ENCODE measurements around the gene KLHL17. TPM values are rescaled to one million over a fixed set of nuclear protein-coding genes. Genes with fewer than 3 reads are reported as not detected.
A peak's percentile ranks its signal among the peaks of the same experiment; 100 is the strongest.

Gene KLHL17
- 10 to 100 TPM in 2 of 3 donors, 1 to 10 TPM in 1; 9.0 to 14.7 (median 11.0) TPM for total RNA-seq
- long read RNA-seq, donor 1, partial matches to known transcripts, result 4 of 22 reads
- long read RNA-seq, donor 1, other reads (novel, unspliced or antisense), result 17 of 22 reads
- long read RNA-seq, donor 2, partial matches to known transcripts, result 0 of 1 reads
- long read RNA-seq, donor 2, other reads (novel, unspliced or antisense), result 1 of 1 reads

DNA sequence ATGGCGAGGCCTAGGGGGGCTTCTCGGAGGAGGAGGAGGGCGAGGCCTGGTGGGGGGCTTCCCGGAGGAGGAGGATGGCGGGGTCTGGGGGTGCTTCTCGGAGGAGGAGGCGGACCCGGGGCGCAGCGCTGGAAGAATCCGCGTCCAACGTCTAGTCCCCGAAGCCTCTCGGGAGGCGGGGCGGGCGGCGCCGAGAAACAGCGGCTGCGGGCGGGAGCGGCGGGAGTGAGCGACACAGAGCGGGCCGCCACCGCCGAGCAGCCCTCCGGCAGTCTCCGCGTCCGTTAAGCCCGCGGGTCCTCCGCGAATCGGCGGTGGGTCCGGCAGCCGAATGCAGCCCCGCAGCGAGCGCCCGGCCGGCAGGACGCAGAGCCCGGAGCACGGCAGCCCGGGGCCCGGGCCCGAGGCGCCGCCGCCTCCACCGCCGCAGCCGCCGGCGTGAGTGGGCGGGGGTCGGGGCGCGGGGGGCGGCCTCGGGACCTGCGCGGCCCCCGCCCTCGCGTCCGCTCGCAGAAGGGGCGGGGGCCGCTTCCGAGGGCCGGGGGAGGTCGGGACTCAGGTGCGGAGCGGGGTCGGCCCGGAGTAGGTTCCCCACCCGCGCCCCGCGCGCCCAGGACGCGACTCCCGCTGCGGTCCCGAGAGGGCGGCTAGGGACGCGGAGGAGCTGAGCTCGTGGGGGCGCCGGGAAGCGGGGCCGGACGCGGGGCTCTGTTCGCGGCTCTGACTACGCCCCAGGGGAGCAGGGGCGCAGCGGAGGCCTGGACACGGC lies at the start of gene KLHL17:
KLHL17 (plus strand) TSS at position 222 of the 769 bp plus-strand sequence; CDS start at position 332, 110 bp downstream.
- DNase-seq (peak; percentile 82 to 88 (median 86)), ATAC-seq (peak; percentile 70)
- intact Hi-C loops (cut with DNase I, micrococcal nuclease), result no loop called here

GRCh38 chr1:910881-911721 lies 49.3 kb upstream of the KLHL17 start:
- no peaks in the 10 kb centered on the region for H3K36me3 ChIP-seq (ENCODE audit: low read depth)
- no peak for TF ChIP-seq CTCF (IDR thresholded peaks at IDR 0.05)
- intact Hi-C loops (cut with DNase I, micrococcal nuclease), result no loop called here
- H3K9me3 ChIP-seq, result no peaks in the 10 kb centered on the region
- peaks cover 4% of the 10 kb centered on the region for H3K4me1 ChIP-seq (ENCODE audit: low read depth)
- DNase-seq (no peak), ATAC-seq (no peak)
- H3K4me3 ChIP-seq, result no peak overlapping the region

More for the DNA sequence above, at the start of gene KLHL17:
- H3K4me3 ChIP-seq, result peak within 1 kb of the TSS; percentile 65
- H3K9me3 ChIP-seq, result no peaks in the 10 kb centered on the region
- no peak for TF ChIP-seq CTCF (IDR thresholded peaks at IDR 0.05)
- H3K36me3 ChIP-seq (ENCODE audit: low read depth), result no peaks in the 10 kb centered on the region
- peaks cover 15% of the 10 kb centered on the region for H3K4me1 ChIP-seq (ENCODE audit: low read depth)

DNA sequence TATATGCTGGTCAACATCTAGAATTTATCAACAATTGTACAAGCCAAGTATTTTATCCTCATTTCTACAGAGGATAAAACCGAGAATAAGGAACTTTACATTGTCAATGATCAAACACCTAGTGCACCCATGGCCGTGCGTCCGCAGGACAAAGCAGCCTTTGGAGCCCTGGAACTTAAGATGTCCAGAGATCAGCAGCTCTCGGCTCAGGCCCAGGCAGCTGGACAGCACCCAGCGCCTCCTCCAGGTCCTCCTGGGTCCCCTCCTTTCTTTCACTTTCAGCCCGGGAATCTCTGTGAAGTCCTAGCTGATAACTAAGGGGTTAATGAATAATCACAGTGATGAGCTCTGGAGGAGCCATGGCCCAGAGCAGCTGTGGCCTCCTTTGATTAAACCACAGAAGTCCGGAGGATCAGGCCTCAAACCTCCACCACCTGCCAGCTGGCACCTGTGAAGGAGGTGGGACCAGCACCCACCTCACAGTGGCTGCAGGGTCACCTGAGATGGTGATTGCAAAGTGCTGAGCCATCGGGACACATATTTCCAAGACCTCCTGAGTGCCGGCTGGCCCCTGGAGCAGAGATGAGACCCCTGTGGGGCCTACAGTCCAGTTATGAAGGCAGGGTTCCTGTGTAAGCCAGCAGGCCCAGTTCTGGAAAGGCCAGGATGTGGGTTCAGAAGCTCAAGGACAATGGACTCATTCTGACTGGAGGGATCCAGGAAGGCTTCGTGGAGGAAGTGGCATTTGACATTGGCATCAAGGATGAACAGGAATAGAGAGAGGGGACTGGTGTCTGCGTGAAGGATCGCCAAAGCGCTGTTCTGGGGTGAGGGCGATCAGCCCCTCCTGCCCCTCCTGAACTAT lies 48.3 kb upstream of the KLHL17 start:
- no peak overlapping the region for H3K4me3 ChIP-seq
- no peaks in the 10 kb centered on the region for H3K36me3 ChIP-seq (ENCODE audit: low read depth)
- intact Hi-C loops (cut with DNase I, micrococcal nuclease), result no loop called here
- H3K9me3 ChIP-seq, result no peaks in the 10 kb centered on the region
- TF ChIP-seq CTCF (IDR thresholded peaks at IDR 0.05), result no peak
- H3K4me1 ChIP-seq (ENCODE audit: low read depth), result peaks cover under 1% of the 10 kb centered on the region
- no peak for DNase-seq
- ATAC-seq, result no peak

DNA sequence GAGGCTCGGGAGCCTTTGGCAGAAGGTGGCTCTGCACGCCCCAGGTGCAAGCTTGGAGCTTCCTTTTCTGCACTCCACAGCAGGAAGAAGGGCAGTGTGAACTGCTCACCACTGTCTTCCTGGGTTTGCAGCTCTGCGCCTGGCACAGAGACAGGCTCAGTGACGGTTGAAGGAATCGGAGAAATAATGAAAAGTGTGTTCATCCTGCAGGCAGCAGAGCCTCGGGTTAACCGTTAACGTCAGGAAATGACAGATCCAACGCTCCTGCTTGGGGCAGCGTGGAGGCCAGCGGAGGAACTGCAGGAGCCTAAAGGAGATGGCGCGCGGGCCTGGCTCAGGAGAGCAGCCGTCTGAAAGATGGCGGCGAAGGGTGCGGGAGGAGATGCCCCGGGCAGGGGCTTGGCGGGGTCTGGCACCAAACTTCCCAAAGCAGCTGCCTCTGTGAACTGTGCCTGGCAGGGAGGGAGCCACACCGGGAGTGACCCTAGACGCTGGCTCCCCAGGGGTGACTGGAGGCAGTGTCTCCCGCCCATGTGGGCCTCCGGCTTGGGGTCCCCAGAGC lies 47.6 kb upstream of the KLHL17 start:
- peak; percentile 82 for ATAC-seq
- Histone ChIP-seq H3K36me3 (ENCODE audit: low read depth) (no peaks in the 10 kb centered on the region), H3K9me3 (no peaks in the 10 kb centered on the region), H3K4me3 (no peak overlapping the region), H3K4me1 (ENCODE audit: low read depth) (peaks cover 2% of the 10 kb centered on the region)
- DNase-seq, result peak; percentile 18 to 44 (median 40)
- peak; percentile 12 for TF ChIP-seq CTCF (IDR thresholded peaks at IDR 0.05)
- intact Hi-C loops (cut with DNase I, micrococcal nuclease), result no loop called here

All from mucosa of descending colon (tissue), 3 donors.